Stimulated activated CD4-positive, alpha-beta T cell treated with anti-CD3 and anti-CD28 coated beads, Interleukin-2, amount 100 ng/mL, for 48 hours (primary cell): ENCODE data around the gene AGAP3.

Experiments
- DNase-seq, 2 donors: peaks; one replicate each; pipeline ENCODE4 v3.0.0-alpha.2; 2020

AGAP3 gene

GRCh38 chr7:151074817-151075661 lies 11.2 kb upstream of the AGAP3 start:
- no peak for DNase-seq

- DNase-seq: no peak
Measured at GRCh38 chr7:151075662-151075971, 10.7 kb upstream of the AGAP3 start.

GRCh38 chr7:151075978-151076426 lies 10.3 kb upstream of the AGAP3 start:
- no peak for DNase-seq

GRCh38 chr7:151076863-151077704 lies 9.2 kb upstream of the AGAP3 start:
- no peak for DNase-seq

- DNase-seq: no peak
Measured at GRCh38 chr7:151077705-151078232, 8.5 kb upstream of the AGAP3 start.

- no peak for DNase-seq
Measured at GRCh38 chr7:151078233-151079040, 7.8 kb upstream of the AGAP3 start.

GRCh38 chr7:151079199-151079910 lies 6.9 kb upstream of the AGAP3 start:
- DNase-seq: no peak

- no peak for DNase-seq
Measured at GRCh38 chr7:151080067-151080521, 6.2 kb upstream of the AGAP3 start.

- peak; percentile 74 to 81 for DNase-seq
Measured at GRCh38 chr7:151080522-151081169, 5.6 kb upstream of the AGAP3 start, which contains the start of gene FASTK. Gene FASTK, minus strand, starts transcription at chr7:151080809. Its CDS starts 43 bp downstream, at chr7:151080766.

GRCh38 chr7:151081170-151082101 lies 4.8 kb upstream of the AGAP3 start:
- no peak for DNase-seq

GRCh38 chr7:151082141-151083070 lies 3.9 kb upstream of the AGAP3 start:
- DNase-seq: no peak

GRCh38 chr7:151083071-151083823 lies 3.0 kb upstream of the AGAP3 start, which contains the start of gene TMUB1:
Gene TMUB1, minus strand, starts transcription at chr7:151083493. Its CDS starts 930 bp downstream, at chr7:151082563.
- peak; percentile 72 to 75 for DNase-seq

- no peak for DNase-seq
Measured at GRCh38 chr7:151083824-151084160, 2.5 kb upstream of the AGAP3 start.

- DNase-seq: no peak
Measured at GRCh38 chr7:151085329-151085690, 965 bp upstream of the AGAP3 start.

GRCh38 chr7:151086802-151087244 lies 548 bp downstream of the AGAP3 start:
- DNase-seq: peak; percentile 27 to 32

GRCh38 chr7:151087245-151088018 lies 1.2 kb downstream of the AGAP3 start:
- peak in 1 of 2 donors; percentile 33 for DNase-seq
